Subcutaneous adipose tissue (tissue), 4 donors: Measurements from ENCODE around the gene PEX10. TPM values are rescaled to one million over a fixed set of nuclear protein-coding genes. Genes with fewer than 3 reads are reported as not detected.

ENCODE experiments used
- CTCF ChIP-seq: fragments of 450-650 bp; IDR thresholded peaks from one replicate; pipeline ENCODE4 v1.5.1; 2016; ENCODE audit warnings: low read depth, mild to moderate bottlenecking, control low read depth, antibody characterized with exemption, moderate library complexity
- total RNA-seq, 4 donors: library from RNA; depleted of rRNA; stranded (reverse); fragments of >200 nt; gene quantifications; one replicate each; pipeline ENCODE4 v1.1.0, GENCODE V29; 2016

PEX10 gene
- total RNA-seq, 4 donors from 2014 or later, result 16.0 to 45.0 (median 27.3) TPM

DNA sequence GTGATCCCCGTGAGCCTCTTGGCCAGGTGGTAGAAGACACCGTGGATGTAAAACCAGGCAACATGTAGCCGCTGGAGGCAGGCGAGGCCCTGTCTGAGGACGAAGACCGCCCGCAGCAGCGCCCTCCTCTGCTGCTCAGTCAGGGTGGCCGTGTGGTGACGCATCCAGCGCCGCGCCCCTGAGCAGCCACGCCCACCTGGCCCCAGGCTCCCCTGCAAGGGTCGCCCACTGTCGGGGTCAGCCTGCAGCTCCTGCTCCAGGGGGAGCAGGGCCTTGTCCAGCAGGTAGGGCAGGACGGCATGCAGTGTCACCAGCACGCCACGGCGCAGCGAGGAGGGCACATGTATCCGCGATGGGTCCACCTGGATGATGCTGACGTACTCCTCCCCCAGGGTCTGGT, 3.9 kb downstream of the PEX10 start:
- TF ChIP-seq CTCF, result no peak

- TF ChIP-seq CTCF, result no peak
These were observed 4.4 kb downstream of the PEX10 start for GRCh38 chr1:2407991-2408275.

DNA sequence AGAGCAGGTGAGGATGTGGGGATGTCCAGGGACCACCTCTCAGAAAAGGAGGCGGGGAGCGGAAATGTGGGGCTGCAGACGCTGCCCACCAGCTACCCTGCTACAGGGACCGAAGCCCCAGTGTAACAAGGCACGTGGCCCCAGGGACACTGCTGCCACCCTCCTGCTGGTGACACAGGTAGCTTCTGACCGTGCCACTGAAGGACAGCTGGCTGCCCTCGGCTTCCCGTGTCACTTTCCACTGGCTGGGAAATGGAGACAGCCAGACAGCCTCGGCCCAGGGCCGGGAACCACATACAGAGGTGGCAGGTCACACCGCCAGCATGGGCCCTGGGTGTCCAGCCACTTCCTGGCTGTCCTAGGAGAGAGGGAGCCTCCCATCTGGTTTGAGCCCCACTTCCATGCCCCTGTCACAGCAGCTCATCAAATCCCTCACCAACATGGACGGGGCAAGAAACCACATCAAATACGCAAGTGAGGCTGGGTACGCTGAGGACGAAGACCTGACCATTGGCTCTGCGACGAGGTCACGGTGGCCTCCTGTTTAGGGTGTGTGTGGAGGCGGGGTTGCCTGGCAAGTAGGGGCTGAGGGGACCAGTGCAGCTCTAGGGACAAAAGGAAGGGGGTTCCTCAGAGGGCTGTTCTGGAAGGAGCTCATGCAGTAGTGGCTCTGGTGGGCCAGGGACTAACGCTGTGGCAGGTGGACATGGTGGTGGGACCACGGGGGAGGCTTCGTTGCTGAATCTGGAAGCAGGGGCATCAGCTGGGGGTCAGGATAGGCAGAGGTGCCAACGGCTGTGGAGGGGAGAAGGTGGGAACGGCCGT, 5.0 kb downstream of the PEX10 start:
- no peak for TF ChIP-seq CTCF

- no peak for TF ChIP-seq CTCF
These were observed 5.8 kb downstream of the PEX10 start for GRCh38 chr1:2406451-2407041.

- no peak for TF ChIP-seq CTCF
These were observed 6.6 kb downstream of the PEX10 start for GRCh38 chr1:2405588-2406295.

GRCh38 chr1:2404890-2405511, 7.4 kb downstream of the PEX10 start:
- no peak for TF ChIP-seq CTCF
